ENCODE measurements around the gene LIX1L.

LIX1L gene

DNA sequence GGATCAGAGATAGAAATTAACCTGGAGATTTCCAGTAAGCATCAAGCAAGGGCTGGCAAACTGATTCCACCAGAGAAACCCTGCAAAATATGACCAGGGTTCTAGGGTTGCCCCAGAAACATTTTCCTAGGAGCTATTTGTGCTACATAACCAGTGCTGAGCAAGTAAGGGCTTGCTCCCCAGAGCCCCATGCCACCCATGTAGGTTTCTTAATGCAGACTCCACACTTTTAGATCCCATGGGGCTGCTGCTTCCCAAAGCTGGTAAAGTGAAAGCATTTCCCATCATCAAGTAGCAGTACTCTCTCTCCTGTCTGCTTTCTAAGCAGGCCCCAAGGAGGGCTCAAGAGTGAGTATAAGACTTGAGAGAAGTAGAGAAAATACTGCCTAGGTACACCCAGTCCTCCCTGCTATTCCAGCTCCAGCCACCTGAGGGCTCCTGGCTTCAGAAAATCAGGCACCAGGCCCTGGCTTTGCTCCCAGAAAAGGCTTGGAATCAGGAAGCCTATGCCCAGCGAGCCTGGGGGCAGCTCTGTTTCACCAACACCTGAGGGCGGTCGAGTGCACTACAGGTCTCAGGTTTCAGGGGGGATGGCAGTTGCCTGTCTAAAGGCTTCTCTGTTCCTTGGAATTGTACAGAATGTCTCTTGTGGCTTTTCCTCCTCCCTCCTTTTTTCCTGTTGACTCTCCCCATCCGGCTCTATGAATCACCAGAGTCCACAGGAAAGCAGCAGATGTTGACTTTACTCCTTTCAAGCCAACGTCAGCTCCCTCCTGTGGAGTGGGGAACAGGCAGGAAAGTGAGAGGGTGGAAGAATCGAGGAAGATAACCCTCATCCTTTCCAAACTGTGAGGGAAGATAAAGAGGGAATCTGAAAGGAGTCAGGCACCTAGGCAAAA lies 66.0 kb downstream of the LIX1L start:
- TF ChIP-seq GATA3 (IDR thresholded peaks at IDR 0.05; ENCODE audit: low read depth, low read length), result no peak
- no peak for TF ChIP-seq GATA2 (IDR thresholded peaks at IDR 0.05; ENCODE audit: low read depth, low read length)

DNA sequence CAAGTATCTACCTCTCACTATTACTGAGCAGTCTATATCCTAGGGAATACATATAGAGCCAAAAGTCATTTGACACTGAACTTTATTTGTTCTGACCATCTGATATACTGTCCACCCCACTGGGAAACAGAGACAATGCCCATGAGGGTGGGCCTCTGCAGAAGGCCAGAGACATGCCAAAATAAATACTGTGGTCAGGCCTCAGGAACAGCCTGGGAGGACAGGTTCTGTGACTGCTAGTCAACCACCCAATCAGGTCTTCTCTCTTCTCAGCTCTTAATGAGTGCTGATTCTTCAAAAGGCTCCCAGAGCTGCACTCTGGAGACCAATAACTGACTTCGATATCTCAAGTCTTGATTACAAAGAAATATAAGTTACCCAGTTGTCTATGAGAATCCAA lies 66.7 kb downstream of the LIX1L start:
- TF ChIP-seq GATA2 (IDR thresholded peaks at IDR 0.05; ENCODE audit: low read depth, low read length) (no peak), GATA3 (IDR thresholded peaks at IDR 0.05; ENCODE audit: low read depth, low read length) (no peak)

DNA sequence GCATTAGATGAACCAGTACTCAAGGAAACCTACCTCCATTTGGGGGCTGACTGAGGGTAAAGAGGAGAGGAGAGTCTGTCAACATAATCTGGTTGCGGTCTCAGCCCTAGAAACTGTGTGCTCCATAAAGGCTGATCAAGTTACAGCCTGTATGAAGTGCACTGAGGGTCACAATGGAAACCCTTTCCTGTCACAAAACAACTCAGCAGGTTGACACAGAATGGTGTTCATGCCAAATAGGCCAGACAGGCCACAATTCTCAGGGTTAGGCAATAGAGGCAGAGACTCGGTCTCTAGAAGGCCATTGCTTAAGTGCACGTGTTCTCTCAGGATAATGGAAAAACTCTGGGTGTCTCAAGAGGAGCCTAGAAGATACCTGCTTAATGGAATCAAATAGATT lies 68.1 kb downstream of the LIX1L start:
- no peak for TF ChIP-seq GATA2 (IDR thresholded peaks at IDR 0.05; ENCODE audit: low read depth, low read length)
- TF ChIP-seq GATA3 (IDR thresholded peaks at IDR 0.05; ENCODE audit: low read depth, low read length), result no peak

DNA sequence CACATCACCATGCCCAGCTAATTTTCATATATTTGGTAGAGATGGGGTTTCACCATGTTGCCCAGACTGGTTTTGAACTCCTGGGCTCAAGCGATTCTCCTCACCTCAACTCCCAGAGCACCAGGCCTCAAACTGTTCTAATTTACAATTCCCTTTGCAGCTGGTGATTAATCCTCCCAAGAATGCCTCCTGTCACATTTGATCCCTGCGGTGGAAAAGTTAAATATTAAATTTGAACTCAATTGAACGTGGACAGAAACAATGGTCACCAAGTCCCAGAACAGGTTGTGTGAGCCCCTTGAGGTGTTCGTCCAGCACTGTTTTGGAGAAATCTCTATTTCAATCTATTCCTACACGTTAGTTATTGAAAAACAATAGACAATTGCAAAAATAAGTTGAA lies 70.2 kb downstream of the LIX1L start:
- TF ChIP-seq GATA3 (IDR thresholded peaks at IDR 0.05; ENCODE audit: low read depth, low read length) (no peak), GATA2 (IDR thresholded peaks at IDR 0.05; ENCODE audit: low read depth, low read length) (no peak)

DNA sequence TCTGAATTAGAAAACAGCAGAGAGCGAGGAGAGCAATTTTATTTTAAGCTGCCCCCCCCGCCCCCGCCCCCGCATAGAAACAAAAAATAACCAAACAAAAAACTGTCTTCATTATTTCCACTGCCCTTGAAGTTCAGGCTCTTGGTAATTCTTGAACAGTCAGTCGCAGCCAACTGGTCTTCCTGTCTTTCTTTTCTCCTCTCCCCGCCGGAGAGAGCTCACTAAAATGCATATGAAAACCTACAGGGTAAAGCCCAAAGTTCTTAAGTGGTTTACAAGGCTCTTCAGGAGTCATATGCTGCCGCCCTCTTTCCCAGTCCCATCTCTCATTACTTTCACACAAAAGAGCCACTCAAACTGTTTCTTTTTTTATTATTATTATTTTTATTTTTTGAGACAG lies 71.0 kb downstream of the LIX1L start:
- TF ChIP-seq GATA2 (IDR thresholded peaks at IDR 0.05; ENCODE audit: low read depth, low read length), result no peak
- TF ChIP-seq GATA3 (IDR thresholded peaks at IDR 0.05; ENCODE audit: low read depth, low read length), result no peak

DNA sequence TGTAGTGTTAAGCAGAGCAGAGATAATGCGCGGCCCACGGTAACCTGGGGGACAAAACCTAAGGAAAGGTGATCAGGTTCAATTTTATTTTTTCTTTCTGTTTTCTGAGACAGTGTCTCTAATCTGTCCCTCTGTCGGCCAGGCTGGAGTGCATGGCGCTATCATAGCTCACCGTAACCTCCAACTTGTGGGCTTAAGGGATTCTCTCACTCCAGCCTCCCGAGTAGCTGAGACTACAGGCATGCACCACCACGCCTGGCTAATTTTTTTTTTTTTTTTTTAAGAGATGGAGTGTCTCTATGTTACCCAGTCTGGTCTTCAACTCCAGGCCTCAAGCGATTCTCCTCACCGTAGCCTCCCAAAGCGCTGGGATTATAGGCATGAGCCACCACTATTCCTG lies 71.4 kb downstream of the LIX1L start:
- no peak for TF ChIP-seq GATA3 (IDR thresholded peaks at IDR 0.05; ENCODE audit: low read depth, low read length)
- TF ChIP-seq GATA2 (IDR thresholded peaks at IDR 0.05; ENCODE audit: low read depth, low read length), result no peak

DNA sequence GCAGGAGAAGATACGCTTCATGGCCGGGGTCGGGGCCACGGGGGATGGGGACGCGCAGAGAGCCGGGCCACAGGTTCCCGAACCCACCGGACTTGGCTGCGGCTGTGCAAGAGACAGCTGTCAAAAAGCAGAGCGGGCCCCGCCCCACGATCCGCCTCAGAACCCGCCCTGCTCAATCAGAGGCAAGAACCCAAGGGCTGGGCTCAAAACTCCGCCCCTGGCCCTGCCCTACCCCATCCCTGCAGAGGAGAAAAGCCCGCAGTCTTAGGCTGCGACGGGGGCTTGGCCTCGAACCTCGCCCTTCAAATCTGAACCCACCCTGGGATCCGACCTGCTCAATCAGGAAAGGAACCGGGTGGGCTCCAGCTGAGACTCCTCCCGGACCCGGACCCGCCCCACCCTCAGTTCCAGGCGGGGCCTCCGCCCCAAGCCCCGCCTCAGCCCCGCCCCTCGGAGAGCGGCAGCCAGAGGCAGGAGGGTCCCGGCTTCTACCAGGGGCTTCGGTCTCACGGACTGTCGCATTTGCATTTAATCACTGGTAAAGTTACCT lies 72.0 kb downstream of the LIX1L start, which contains the start of gene ANKRD35:
ANKRD35 (minus strand) TSS at position 129 of the 550 bp plus-strand sequence; CDS start at position 21, 108 bp downstream.
- TF ChIP-seq GATA3 (IDR thresholded peaks at IDR 0.05; ENCODE audit: low read depth, low read length), result no peak
- TF ChIP-seq GATA2 (IDR thresholded peaks at IDR 0.05; ENCODE audit: low read depth, low read length), result no peak

DNA sequence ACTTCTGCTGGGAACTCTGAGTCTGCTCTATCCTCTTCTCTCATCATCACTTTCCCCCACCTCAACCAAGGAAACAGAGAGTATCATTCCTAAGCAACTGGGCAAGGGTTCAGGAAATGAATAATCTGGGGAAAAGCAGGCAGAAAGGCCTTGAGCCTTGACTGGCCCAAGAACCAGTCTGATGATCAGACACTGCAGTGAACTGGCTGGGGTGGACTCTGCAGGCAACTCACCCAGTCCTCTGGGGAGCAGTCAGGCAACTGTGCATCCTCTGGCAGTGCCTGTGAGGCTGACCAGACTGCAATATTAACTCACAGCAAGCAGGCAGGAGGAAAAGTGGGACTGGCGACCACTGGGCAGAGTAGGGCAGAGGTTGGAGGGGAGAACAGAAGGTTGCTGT lies 73.1 kb downstream of the LIX1L start:
- TF ChIP-seq GATA3 (IDR thresholded peaks at IDR 0.05; ENCODE audit: low read depth, low read length), result no peak
- no peak for TF ChIP-seq GATA2 (IDR thresholded peaks at IDR 0.05; ENCODE audit: low read depth, low read length)
